Measurements from ENCODE around the gene CRIP3. TPM values are rescaled to one million over a fixed set of nuclear protein-coding genes. Genes with fewer than 3 reads are reported as not detected.
A peak's percentile ranks its signal among the peaks of the same experiment; 100 is the strongest.

CRIP3 gene
- total RNA-seq, 1 experiment from 2014 or later: not detected

DNA sequence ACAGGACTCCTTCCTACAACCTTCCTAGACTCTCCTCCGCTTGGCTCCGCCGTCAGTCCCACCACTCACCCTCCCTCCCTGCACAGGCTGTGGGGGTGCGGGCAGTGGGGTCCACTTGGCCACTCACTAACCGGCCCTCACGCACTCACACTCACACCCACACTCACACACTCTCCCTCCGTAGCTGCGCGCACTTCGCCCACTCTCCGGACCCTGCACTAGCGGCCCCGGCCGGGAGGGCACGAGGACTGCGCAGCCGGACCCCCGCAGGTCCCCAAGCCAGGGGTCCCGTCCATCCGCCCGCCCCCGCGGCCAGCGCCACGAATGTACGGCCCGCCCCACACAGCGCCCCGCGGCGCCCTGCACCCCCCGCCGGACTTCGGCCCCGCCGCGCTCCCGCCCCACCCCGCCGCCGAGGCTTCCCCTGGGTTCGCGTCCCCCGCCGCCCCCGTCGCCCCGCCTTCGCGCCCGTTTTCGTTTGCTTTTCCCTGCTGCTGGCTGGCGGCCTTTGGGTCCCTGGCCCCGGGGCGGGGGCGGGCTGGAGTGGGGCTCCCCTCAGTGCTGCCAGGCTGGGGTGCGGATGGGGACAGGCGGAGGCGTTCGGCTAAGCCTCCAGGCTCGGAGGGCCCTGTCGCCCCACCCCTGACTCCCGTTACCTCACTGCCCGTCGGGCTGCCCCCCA is 33.6 kb downstream of the CRIP3 start:
- DNase-seq (ENCODE audit: extremely low read depth, low read depth): no peak

GRCh38 chr6:43274127-43274915 is 34.3 kb downstream of the CRIP3 start:
- DNase-seq (ENCODE audit: extremely low read depth, low read depth): no peak

DNA sequence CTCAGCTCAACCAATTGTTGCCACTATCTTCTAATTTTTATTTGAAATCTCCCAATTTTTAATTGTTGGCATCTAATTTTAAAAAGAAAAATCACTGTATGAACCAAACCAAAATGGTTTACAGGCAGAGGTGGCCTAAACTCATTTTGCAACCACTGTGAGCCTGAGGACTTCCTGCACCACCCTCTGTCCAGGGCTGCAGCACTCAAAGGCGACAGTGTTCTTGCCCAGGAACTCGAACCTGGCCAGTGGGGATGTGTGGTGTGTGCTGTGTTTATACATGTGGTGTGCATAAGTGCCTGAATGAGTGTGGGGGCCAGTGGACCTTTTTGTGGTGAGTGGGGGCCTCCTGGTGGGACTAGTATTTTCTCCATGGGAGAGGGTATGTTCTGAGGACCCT is 34.9 kb downstream of the CRIP3 start:
- DNase-seq (ENCODE audit: extremely low read depth, low read depth): no peak

GRCh38 chr6:43271944-43272343 is 36.7 kb downstream of the CRIP3 start:
- DNase-seq (ENCODE audit: extremely low read depth, low read depth): no peak

GRCh38 chr6:43271103-43271815 is 37.4 kb downstream of the CRIP3 start:
- DNase-seq (ENCODE audit: extremely low read depth, low read depth): no peak

DNA sequence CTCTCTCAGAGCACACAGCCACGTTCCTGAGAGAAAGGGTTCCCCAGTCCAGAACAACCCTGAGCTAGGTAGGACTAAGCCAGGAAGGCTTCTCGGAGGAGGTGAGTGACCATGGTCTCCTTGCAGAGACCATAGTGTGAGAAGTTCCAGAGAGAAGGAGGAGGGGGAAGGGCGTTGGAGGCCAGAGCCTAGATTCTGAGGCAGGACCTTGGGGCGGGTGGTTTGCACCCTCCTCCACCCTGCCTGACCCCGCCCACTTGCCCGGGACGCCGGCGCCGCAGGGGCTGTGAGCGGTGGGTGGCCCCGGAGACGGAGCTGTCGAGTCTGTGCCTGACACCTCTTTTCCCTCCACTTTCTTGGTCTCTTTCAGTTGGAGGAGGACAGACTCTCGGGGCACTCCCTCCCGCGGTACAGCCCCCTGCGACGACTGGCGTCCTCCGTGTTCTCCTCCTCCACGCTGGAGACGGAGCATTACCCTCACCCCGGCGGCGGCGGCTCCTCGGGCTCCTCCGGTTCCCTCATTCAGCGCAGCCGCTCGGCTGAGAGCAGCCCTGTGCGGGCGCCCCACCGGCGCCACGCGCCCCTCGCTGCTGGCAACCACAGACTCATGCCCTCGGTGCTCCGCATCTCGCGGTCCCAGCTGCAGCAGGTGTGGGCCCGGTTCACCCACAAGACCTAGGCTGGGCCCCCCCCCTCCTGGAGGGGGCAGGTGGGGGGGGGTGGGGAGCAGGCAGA is 39.2 kb downstream of the CRIP3 start:
- DNase-seq (ENCODE audit: extremely low read depth, low read depth): no peak

DNA sequence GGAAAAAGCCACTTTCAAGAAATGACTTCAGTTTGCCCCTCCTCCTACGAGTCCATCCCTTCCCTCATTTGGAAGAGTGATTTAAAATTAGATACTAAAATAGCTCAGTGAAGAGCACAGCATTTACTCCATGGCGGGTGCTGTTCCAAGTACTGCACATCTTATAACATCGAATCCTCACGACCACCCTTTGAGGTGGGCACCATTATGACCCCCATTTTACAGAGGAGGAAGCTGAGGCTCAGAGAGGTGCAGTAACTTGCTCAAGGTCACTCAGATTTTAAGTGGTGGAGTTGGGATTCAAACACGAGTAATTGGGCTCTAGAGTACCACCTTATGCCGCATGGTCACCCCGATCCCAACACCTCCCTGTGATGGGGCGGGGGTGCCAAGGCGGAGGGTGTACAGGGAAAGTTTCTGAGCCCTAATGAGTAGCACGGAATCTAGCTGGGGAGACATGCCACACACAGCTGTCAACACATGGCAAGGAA is 39.8 kb downstream of the CRIP3 start:
- no peak for DNase-seq (ENCODE audit: extremely low read depth, low read depth)

GRCh38 chr6:43268355-43268700 is 40.3 kb downstream of the CRIP3 start:
- no peak for DNase-seq (ENCODE audit: extremely low read depth, low read depth)

GRCh38 chr6:43267619-43268354 is 40.8 kb downstream of the CRIP3 start:
- no peak for DNase-seq (ENCODE audit: extremely low read depth, low read depth)

GRCh38 chr6:43265564-43265963 is 43.1 kb downstream of the CRIP3 start:
- no peak for DNase-seq (ENCODE audit: extremely low read depth, low read depth)

GRCh38 chr6:43264599-43265145 is 44.0 kb downstream of the CRIP3 start:
- DNase-seq (ENCODE audit: extremely low read depth, low read depth): no peak

GRCh38 chr6:43263314-43264178 is 45.1 kb downstream of the CRIP3 start:
- peak; percentile 58 for DNase-seq (ENCODE audit: extremely low read depth, low read depth)

GRCh38 chr6:43262780-43263313 is 45.8 kb downstream of the CRIP3 start:
- no peak for DNase-seq (ENCODE audit: extremely low read depth, low read depth)

DNA sequence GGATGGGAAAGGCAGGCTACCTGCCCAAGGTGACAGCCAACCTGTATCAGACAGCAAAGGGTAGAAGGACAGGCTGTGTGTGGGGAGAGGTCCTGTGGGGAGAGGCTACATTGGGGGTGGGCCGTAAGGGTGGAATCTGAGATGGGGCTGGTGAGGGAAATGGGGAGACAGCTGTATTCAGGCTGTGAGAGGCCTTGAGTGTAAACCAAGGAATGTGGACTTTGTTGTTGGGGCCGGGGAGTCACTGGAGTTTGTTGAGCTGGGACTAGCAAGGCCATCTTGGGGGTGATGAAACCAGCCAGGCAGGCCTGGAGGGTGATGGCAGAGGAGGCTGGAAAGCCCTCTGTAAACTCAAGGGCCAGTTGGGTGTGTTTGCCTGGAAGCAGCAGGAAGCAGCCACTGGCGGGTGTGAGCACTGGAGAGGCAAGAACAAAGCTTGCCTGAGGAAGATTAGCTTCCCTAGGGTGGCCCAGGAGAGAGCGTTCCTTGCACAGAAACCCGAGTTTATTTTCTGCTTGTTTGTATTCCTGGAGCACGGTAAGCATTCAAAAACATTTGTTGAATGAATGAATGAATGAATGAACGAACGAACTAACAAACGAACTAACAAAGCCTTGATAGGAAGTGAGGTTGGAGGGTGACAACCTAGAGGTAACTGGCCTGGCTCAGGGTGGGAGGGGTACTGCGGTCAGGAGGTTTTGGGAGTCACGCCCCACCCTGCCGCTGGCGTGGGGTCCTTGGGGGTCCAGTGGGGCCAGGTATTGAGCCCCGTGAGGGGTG is 46.4 kb downstream of the CRIP3 start:
- DNase-seq (ENCODE audit: extremely low read depth, low read depth): no peak

DNA sequence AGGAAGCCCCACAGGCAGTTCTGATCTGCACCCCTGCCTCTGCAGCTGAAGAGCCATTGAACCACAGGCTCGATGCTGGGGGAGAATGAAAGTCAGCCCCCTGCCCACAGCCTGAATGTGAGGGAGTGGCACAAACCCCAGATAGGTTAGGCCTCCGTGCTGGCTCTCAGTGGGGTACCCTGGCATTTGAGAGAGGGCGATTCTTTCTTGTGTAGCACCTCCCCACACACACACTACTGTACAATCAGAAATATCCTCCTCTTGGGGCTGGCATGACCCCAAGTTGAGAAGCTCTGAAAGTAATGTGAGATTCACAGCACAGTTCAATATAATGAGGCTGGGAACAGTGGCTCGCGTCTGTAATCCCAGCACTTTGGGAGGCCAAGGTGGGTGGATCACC is 47.4 kb downstream of the CRIP3 start:
- no peak for DNase-seq (ENCODE audit: extremely low read depth, low read depth)

DNA sequence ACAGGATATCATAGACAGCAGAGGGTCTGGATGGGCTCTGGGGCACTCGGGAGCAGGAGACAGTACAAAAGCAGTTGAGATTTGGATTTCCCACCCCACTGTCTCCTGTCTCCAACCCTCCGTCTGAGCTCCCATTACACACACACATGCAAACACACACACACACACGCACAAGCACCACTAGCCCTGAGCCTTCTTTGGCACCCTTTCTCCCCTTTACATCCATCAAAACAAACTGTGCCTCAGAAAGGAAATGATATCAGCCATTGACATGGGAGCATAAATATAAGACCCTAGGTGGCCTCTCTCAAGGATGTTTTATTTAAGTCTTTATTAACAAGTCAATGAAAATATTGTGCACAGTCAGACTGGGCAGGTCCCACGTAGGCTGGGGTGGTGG is 47.8 kb downstream of the CRIP3 start:
- DNase-seq (ENCODE audit: extremely low read depth, low read depth): no peak

GRCh38 chr6:43258807-43259686 is 49.6 kb downstream of the CRIP3 start:
- DNase-seq (ENCODE audit: extremely low read depth, low read depth): no peak

All from NCI-H460 (cell line).